ENCODE data around the gene TRIM33. TPM values are rescaled to one million over a fixed set of nuclear protein-coding genes. Genes with fewer than 3 reads are reported as not detected.

Gene TRIM33
- total RNA-seq, 3 donors from 2014 or later (not counting 1 experiment from before 2014, with no cell fraction given), result 70.6 to 91.5 (median 86.1) TPM

DNA sequence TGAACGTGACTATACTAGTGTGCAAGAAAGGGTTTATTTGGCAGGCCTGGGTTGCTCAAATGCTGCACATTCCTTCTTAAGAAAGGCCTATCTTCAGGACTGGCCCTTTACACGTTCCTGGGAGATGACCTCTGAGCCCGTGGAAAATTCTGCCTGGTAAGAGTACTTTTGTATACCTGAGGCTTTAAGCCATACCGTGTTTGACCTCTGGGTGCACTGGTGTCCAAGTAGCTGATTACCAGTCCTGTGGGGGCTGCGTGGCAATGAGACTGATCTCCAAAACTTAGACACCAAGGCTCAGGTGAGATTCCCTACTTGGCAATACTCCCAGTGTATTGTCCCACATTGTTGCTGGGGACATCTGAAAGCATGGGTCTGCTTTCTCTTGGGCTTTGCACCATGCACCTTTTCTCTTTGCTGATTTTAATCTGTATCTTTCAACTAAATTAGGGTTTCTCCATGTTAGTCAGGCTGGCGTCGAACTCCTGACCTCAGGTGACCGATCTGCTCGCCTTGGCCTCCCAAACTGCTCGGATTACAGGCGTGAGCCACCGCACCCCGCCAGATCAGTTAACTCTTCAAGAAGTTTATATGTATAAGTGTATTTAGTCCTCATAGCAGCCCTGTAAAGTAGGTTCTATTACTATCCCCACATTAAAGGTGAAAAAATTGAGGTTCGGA lies 44.5 kb downstream of the TRIM33 start:
- Mint-ChIP-seq H3K36me3 (no peaks in the 10 kb centered on the region), H3K27me3 (ENCODE audit: low read depth in 2 of 2) (no peaks in the 10 kb centered on the region), H3K27ac (peak overlapping the region; percentile 80 to 82), H3K4me3 (no peak overlapping the region), H3K4me1 (peaks cover 53 to 63% of the 10 kb centered on the region in 2 donors), H3K9me3 (no peaks in the 10 kb centered on the region)
- TF ChIP-seq, protein P1, sequence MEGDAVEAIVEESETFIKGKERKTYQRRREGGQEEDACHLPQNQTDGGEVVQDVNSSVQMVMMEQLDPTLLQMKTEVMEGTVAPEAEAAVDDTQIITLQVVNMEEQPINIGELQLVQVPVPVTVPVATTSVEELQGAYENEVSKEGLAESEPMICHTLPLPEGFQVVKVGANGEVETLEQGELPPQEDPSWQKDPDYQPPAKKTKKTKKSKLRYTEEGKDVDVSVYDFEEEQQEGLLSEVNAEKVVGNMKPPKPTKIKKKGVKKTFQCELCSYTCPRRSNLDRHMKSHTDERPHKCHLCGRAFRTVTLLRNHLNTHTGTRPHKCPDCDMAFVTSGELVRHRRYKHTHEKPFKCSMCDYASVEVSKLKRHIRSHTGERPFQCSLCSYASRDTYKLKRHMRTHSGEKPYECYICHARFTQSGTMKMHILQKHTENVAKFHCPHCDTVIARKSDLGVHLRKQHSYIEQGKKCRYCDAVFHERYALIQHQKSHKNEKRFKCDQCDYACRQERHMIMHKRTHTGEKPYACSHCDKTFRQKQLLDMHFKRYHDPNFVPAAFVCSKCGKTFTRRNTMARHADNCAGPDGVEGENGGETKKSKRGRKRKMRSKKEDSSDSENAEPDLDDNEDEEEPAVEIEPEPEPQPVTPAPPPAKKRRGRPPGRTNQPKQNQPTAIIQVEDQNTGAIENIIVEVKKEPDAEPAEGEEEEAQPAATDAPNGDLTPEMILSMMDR (IDR thresholded peaks at IDR 0.05), result no peak
- peaks cover 11% of the 10 kb centered on the region for H3K4me1 ChIP-seq (ENCODE audit: control insufficient read depth, insufficient read depth, low read length)
- DNase-seq, result no peak
- ATAC-seq, result peak in 2 of 3 donors; percentile 38 to 49
- no peaks in the 10 kb centered on the region for H3K9me3 ChIP-seq (ENCODE audit: control insufficient read depth, insufficient read depth, low read length)
- H3K27me3 ChIP-seq (ENCODE audit: control insufficient read depth, insufficient read depth, low read length), result no peaks in the 10 kb centered on the region
- intact Hi-C loops (cut with micrococcal nuclease), result loop anchor here (5.0 kb wide), 1 partner anchor 41 kb away; no protein-coding TSS in a partner anchor
- H3K4me3 ChIP-seq (ENCODE audit: low read length), result no peak overlapping the region
- 92% methylated on average over 14 of the region's 14 CpGs for WGBS (ENCODE audit: insufficient coverage)
- peaks cover 9% of the 10 kb centered on the region for H3K36me3 ChIP-seq (ENCODE audit: control insufficient read depth, insufficient read depth, low read length)
- no peak overlapping the region for H3K27ac ChIP-seq (ENCODE audit: low read length)

DNA sequence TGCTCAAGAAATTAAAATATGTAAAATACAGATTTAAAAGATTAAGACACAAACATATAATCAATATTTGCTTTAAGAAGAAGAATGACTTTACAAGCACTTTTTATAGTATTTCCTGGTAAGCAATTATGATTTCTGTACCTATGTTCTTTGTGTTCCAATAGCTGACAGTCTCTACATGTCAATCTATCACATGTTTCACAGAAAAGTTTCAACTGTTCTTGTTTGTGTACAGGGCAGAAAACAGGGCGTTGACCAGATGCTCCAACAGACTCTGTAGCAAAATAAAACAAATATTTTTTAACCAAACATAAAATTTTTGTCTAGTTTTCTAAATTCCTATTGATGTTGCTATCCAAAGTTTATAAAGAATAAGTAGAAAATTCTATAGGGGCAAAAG lies 48.0 kb downstream of the TRIM33 start:
- intact Hi-C loops (cut with micrococcal nuclease), result no loop called here
- no peak for ATAC-seq

DNA sequence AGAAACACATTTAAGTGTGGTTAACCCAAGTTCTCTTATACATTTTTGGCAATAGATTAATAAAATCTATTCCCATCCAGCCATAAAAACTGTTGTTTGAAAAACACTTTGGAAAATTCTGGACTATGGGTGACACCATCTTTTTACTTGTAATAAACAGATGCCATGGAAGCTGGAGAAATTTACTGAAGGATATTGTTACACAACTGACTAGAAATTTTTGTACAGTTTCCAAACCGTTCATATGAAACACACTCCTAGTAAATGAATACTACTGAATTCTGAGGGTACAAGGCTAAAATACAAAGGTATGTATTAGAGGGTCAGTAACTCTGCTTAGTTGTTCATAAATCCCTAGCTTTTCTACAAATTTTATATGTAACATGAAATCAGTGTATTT lies 48.7 kb downstream of the TRIM33 start:
- Mint-ChIP-seq H3K4me3 (no peak overlapping the region), H3K36me3 (no peaks in the 10 kb centered on the region), H3K27me3 (ENCODE audit: low read depth in 2 of 2) (no peaks in the 10 kb centered on the region), H3K9me3 (no peaks in the 10 kb centered on the region), H3K4me1 (peaks cover 45 to 57% of the 10 kb centered on the region in 2 donors), H3K27ac (no peak overlapping the region)
- intact Hi-C loops (cut with micrococcal nuclease), result no loop called here
- DNase-seq (no peak), ATAC-seq (no peak)
- Histone ChIP-seq H3K4me3 (ENCODE audit: low read length) (no peak overlapping the region), H3K9me3 (ENCODE audit: control insufficient read depth, insufficient read depth, low read length) (no peaks in the 10 kb centered on the region), H3K4me1 (ENCODE audit: control insufficient read depth, insufficient read depth, low read length) (peaks cover 7% of the 10 kb centered on the region), H3K36me3 (ENCODE audit: control insufficient read depth, insufficient read depth, low read length) (peaks cover 18% of the 10 kb centered on the region), H3K27me3 (ENCODE audit: control insufficient read depth, insufficient read depth, low read length) (no peaks in the 10 kb centered on the region), H3K27ac (ENCODE audit: low read length) (no peak overlapping the region)
- TF ChIP-seq, protein P1 (IDR thresholded peaks at IDR 0.05), result no peak
- WGBS (ENCODE audit: insufficient coverage), result no CpG with 5 or more reads among the region's 1 CpG

More for the DNA sequence above, 48.0 kb downstream of the TRIM33 start:
- no peak for DNase-seq
- H3K4me3 ChIP-seq (ENCODE audit: low read length), result no peak overlapping the region
- TF ChIP-seq, protein P1 (IDR thresholded peaks at IDR 0.05), result no peak
- no peaks in the 10 kb centered on the region for H3K27me3 ChIP-seq (ENCODE audit: control insufficient read depth, insufficient read depth, low read length)
- no peaks in the 10 kb centered on the region for H3K27me3 Mint-ChIP-seq (ENCODE audit: low read depth in 2 of 2)
- H3K4me1 ChIP-seq (ENCODE audit: control insufficient read depth, insufficient read depth, low read length), result peaks cover 7% of the 10 kb centered on the region
- no peak overlapping the region for H3K4me3 Mint-ChIP-seq
- WGBS (ENCODE audit: insufficient coverage), result 100% methylated on average over 1 of the region's 1 CpG
- H3K36me3 Mint-ChIP-seq, result no peaks in the 10 kb centered on the region
- peaks cover 45 to 58% of the 10 kb centered on the region in 2 donors for H3K4me1 Mint-ChIP-seq
- H3K9me3 ChIP-seq (ENCODE audit: control insufficient read depth, insufficient read depth, low read length), result no peaks in the 10 kb centered on the region
- no peaks in the 10 kb centered on the region for H3K9me3 Mint-ChIP-seq
- peak overlapping the region in 1 of 2 donors; percentile 65 for H3K27ac Mint-ChIP-seq
- no peak overlapping the region for H3K27ac ChIP-seq (ENCODE audit: low read length)
- H3K36me3 ChIP-seq (ENCODE audit: control insufficient read depth, insufficient read depth, low read length), result peaks cover 16% of the 10 kb centered on the region
